ENCODE results near the gene UGT8.

The UGT8 gene

GRCh38 chr4:114694770-114695169, 96.2 kb downstream of the UGT8 start:
- no peak for DNase-seq

GRCh38 chr4:114698231-114698630, 99.6 kb downstream of the UGT8 start:
- no peak for DNase-seq

- DNase-seq, result no peak
These were observed 102.9 kb downstream of the UGT8 start for GRCh38 chr4:114701491-114701890.

- no peak for DNase-seq
These were observed 118.8 kb downstream of the UGT8 start for GRCh38 chr4:114717432-114717831.

GRCh38 chr4:114725066-114725465, 126.5 kb downstream of the UGT8 start:
- no peak for DNase-seq

- DNase-seq, result no peak
These were observed 128.9 kb downstream of the UGT8 start for GRCh38 chr4:114727461-114727860.

All from activated T-cell treated with anti-CD3 and anti-CD28 coated beads, Interleukin-2, amount 50 U/mL, for 48 hours (primary cell).